Stimulated activated CD4-positive, alpha-beta T cell treated with anti-CD3 and anti-CD28 coated beads, Interleukin-12 subunit alpha, Interleukin-12 subunit beta, amount 100 ng/mL, for 24 hours (primary cell): ENCODE results near the gene MRPL48.

ENCODE experiments used
- DNase-seq, 2 experiments: peaks; one replicate each; pipeline ENCODE4 v3.0.0-alpha.2; 2020; ENCODE audit warnings: low read depth in 2 of 2

The MRPL48 gene

DNA sequence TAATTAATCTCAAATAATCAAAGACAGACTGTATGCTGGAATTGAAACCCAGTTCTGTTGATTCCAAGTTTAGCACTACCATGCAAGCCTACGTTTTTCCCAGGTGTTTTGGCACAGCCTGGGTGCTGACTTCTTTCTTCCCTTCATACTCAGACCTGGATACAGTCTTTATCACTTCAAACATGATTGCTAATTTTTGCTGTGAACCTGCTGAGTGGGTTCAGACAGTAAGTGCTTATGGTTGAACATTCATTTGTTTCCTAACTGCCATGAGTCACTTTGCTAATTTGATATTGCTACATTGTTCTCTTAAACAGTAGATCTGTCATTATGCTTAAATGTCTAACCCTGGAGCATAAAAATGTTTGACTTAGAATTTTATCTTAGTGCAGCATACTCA, 101.3 kb downstream of the MRPL48 start:
- DNase-seq, result no peak

DNA sequence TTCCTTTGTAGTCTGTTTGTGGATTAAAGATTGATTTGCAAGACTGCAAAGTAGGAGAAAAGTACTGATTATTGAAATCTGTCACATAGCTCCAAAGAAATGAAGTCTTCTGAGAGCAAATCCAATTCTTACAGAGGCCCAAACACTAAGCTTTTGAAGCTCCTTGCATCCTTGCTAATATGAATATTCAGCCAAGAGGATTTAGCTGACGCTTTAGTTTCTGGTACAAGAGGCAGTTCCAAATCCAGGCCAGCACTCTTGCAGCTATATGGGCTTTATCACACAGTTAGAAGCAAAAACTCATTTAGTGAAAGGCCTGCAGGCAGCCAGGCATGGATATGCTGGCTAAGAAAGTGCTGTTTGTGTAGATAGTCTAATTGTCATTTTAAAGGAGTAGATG, 101.9 kb downstream of the MRPL48 start:
- no peak for DNase-seq

GRCh38 chr11:73893041-73893440, 105.4 kb downstream of the MRPL48 start:
- no peak for DNase-seq

DNA sequence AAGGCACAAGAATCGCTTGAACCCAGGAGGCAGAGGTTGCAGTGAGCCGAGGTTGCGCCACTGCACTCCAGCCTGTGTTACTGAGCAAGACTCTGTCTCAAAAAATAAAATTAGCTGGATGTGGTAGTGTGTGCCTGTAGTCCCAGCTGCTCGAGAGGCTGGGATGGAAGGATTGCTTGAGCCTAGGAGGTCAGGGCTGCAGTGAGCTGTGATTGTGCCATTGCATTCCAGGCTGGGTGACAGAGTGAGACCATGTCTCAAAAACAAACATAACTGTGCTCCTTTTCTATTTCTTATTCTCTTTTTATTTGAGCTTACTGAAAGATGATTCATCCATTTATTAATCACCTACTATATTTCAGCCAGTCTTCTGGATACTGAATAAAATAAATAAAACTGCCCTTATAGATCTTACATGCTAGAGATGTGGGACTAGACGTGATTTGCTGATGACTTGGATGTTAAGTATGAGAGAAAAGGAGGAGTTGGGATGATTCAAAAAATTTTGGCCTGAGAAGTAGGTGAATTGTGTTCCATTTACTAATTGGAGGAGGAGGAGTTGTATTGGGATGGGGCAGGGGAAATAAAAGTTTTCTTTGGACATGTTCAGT, 107.2 kb downstream of the MRPL48 start:
- DNase-seq, result no peak

- DNase-seq, result no peak
Observed at GRCh38 chr11:73902303-73902702, 114.6 kb downstream of the MRPL48 start.

GRCh38 chr11:73907191-73907590, 119.5 kb downstream of the MRPL48 start:
- DNase-seq, result peak in 1 of 2 experiments; percentile 1

DNA sequence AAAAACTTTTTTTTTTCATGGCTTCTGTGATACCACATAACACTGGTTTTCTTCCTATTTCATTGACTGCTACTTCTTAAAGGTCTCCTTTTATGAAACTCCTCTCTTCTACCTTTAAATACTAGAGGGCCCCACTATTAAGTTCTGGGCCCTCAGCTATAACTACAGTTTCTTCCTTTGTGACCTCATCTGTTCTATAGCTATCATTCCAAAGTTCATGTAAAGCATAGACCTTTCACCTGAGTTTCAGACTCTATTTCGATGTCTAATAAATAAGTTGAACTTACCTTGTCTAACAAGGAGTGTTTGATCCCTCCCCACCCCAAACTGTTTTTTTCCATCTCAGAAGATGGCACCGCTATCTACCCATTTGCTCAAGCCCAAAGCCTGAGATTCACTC, 124.4 kb downstream of the MRPL48 start:
- DNase-seq, result no peak

DNA sequence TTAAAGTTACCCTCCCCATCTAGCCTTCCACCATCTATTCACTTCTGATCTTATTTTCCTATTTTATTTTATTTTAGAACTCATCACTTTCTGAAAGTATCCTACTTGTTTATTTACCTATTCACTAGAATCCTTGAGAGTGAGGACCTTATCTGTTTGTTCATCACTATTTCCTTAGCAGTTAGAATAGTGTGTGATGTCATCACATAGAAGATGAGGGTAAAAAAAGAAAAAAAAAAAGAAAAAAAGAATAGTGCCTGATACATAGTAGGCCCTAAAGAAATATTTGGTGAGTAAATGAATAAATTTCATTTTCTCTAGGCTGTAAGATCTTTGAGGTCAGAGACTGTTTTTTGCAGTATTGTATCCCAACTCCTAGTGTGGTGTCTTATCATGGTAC, 125.8 kb downstream of the MRPL48 start:
- no peak for DNase-seq

DNA sequence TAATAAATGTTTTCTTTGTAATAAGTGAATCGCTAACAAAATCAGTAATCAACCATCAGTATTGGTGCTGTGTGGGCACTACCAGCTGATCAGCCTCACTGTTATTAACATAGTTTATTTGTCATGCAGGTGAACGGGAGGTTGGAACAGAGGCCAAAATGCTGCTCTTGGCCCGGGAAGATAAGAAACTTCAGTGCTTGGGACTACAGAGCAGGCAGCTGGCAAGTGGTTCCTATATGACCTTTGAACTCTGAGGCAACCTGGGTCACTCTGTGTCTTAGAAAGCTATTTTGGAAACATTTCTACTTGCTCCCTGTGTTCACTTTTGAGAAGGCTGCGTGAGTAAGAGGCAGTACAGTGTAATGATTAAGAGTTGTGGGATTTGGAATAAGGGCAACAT, 126.6 kb downstream of the MRPL48 start:
- DNase-seq, result no peak
